Bronchial smooth muscle cell (primary cell): ENCODE results near the gene AFDN. TPM values are rescaled to one million over a fixed set of nuclear protein-coding genes. Genes with fewer than 3 reads are reported as not detected.

ENCODE experiments used
- total RNA-seq: library from RNA; depleted of rRNA; stranded (reverse); fragments of >200 nt; gene quantifications from 2 replicates; pipeline ENCODE4 v1.2.1, GENCODE V29; 2014

The AFDN gene, protein sequence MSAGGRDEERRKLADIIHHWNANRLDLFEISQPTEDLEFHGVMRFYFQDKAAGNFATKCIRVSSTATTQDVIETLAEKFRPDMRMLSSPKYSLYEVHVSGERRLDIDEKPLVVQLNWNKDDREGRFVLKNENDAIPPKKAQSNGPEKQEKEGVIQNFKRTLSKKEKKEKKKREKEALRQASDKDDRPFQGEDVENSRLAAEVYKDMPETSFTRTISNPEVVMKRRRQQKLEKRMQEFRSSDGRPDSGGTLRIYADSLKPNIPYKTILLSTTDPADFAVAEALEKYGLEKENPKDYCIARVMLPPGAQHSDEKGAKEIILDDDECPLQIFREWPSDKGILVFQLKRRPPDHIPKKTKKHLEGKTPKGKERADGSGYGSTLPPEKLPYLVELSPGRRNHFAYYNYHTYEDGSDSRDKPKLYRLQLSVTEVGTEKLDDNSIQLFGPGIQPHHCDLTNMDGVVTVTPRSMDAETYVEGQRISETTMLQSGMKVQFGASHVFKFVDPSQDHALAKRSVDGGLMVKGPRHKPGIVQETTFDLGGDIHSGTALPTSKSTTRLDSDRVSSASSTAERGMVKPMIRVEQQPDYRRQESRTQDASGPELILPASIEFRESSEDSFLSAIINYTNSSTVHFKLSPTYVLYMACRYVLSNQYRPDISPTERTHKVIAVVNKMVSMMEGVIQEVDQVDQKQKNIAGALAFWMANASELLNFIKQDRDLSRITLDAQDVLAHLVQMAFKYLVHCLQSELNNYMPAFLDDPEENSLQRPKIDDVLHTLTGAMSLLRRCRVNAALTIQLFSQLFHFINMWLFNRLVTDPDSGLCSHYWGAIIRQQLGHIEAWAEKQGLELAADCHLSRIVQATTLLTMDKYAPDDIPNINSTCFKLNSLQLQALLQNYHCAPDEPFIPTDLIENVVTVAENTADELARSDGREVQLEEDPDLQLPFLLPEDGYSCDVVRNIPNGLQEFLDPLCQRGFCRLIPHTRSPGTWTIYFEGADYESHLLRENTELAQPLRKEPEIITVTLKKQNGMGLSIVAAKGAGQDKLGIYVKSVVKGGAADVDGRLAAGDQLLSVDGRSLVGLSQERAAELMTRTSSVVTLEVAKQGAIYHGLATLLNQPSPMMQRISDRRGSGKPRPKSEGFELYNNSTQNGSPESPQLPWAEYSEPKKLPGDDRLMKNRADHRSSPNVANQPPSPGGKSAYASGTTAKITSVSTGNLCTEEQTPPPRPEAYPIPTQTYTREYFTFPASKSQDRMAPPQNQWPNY (N-terminal part only)
- 23.0 and 23.8 TPM in 2 replicates for total RNA-seq

DNA sequence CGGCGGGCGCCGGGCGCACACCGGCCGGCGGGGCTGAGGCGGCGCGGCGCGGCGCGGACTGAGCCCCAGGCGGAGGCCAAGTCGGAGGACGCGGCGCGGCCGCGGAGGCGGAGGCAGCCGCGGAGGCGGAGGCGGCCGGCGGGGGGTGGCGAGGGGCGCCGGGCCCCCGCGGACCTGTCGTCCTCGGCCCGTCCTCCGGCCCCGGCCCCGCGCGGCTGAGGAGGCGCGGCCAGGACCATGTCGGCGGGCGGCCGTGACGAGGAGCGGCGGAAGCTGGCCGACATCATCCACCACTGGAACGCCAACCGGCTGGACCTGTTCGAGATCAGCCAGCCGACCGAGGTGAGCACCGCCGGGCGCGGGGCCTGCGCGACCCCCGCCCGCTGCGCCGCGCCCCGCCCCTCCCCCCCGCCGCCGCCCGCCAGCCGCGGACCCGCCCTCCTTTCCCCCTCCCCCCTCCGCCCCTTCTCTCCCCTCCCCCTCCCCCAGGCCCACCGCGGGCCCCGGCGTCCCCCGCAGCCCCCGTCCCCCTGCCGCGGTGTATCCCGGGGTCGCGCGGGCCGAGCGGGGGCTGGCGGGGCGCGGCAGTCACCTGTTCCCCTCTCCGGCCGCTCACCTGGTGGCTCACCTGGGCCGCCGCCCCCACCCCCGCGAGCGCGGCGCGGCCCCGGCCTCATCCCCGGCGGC is at the start of gene AFDN:
Gene AFDN, plus strand, starts transcription at position 16 of the 687 bp plus-strand sequence. Its CDS starts 222 bp downstream, at position 238.

DNA sequence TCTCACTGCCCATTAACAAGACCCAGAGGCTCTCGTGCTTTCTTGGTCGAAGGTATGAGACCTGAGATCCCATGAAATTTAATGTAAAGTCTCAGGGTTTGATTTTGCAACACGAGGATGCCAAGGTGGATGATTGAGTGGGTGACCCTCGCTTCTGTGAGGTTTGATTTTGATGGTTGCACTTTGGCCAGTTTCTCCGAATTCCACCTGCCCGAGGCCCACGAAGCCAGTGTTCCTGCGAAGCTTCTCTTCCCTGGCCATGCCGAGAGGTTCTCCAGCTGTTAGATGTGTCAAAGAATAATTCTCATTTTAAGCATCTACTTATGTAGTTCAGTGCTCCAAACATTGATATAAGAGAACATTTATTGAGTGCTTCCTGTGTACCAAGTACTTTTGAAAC is 170.9 kb downstream of the AFDN start, which contains the start of gene KIF25:
Gene KIF25, plus strand, starts transcription at position 30 of the 400 bp plus-strand sequence. CDS start 31,915 bp downstream, outside the sequence.

Other genes with a start within 250 kb of the AFDN start
- gene KIF25, start 170.8 kb downstream of the AFDN start, total RNA-seq = not detected in 2 replicates